ENCODE data around the gene CCER1.
"Not testable (repeated sequence)": the region's sequence is repeated elsewhere in the genome, so short reads cannot be mapped to it uniquely, and the experiment has no call there.

Gene CCER1

GRCh38 chr12:90985331-90985730 is 30.4 kb upstream of the CCER1 start:
- not testable (repeated sequence) for H3K27ac ChIP-seq (ENCODE audit: low read depth, low read length); H3K36me3 ChIP-seq (ENCODE audit: control insufficient read depth, insufficient read depth, low read length); H3K9ac ChIP-seq (ENCODE audit: low read length); H3K4me3 ChIP-seq (ENCODE audit: low read depth, low read length)
- Histone ChIP-seq H3K27me3 (ENCODE audit: control insufficient read depth, insufficient read depth, low read length) (peaks cover 50% of the 10 kb centered on the region), H3K4me1 (ENCODE audit: control insufficient read depth, insufficient read depth, low read length) (peaks cover 13% of the 10 kb centered on the region; the same call in 1 of the 2 replicates), H3K9me3 (ENCODE audit: control insufficient read depth, insufficient read depth, low read depth, low read length) (peaks cover 18% of the 10 kb centered on the region)

GRCh38 chr12:90984114-90984513 is 29.1 kb upstream of the CCER1 start:
- peaks cover 53% of the 10 kb centered on the region for H3K27me3 ChIP-seq (ENCODE audit: control insufficient read depth, insufficient read depth, low read length)
- H3K27ac ChIP-seq (ENCODE audit: low read depth, low read length) = no peak overlapping the region
- no peak overlapping the region for H3K4me3 ChIP-seq (ENCODE audit: low read depth, low read length)
- peaks cover 13% of the 10 kb centered on the region; the same call in 1 of the 2 replicates for H3K4me1 ChIP-seq (ENCODE audit: control insufficient read depth, insufficient read depth, low read length)
- H3K9me3 ChIP-seq (ENCODE audit: control insufficient read depth, insufficient read depth, low read depth, low read length) = peaks cover 18% of the 10 kb centered on the region
- no peak overlapping the region for H3K9ac ChIP-seq (ENCODE audit: low read length)
- no peaks in the 10 kb centered on the region for H3K36me3 ChIP-seq (ENCODE audit: control insufficient read depth, insufficient read depth, low read length)

GRCh38 chr12:90982170-90982569 is 27.2 kb upstream of the CCER1 start:
- no peaks in the 10 kb centered on the region for H3K36me3 ChIP-seq (ENCODE audit: control insufficient read depth, insufficient read depth, low read length)
- H3K27me3 ChIP-seq (ENCODE audit: control insufficient read depth, insufficient read depth, low read length) = peaks cover 53% of the 10 kb centered on the region
- no peak overlapping the region for H3K4me3 ChIP-seq (ENCODE audit: low read depth, low read length)
- peaks cover 13% of the 10 kb centered on the region; the same call in 1 of the 2 replicates for H3K4me1 ChIP-seq (ENCODE audit: control insufficient read depth, insufficient read depth, low read length)
- no peak overlapping the region for H3K27ac ChIP-seq (ENCODE audit: low read depth, low read length)
- no peak overlapping the region for H3K9ac ChIP-seq (ENCODE audit: low read length)
- peaks cover 12% of the 10 kb centered on the region for H3K9me3 ChIP-seq (ENCODE audit: control insufficient read depth, insufficient read depth, low read depth, low read length)

- Histone ChIP-seq H3K27me3 (ENCODE audit: control insufficient read depth, insufficient read depth, low read length) (peaks cover 35% of the 10 kb centered on the region), H3K9ac (ENCODE audit: low read length) (no peak overlapping the region), H3K4me1 (ENCODE audit: control insufficient read depth, insufficient read depth, low read length) (peaks cover 10% of the 10 kb centered on the region; the same call in 1 of the 2 replicates), H3K4me3 (ENCODE audit: low read depth, low read length) (no peak overlapping the region), H3K36me3 (ENCODE audit: control insufficient read depth, insufficient read depth, low read length) (no peaks in the 10 kb centered on the region), H3K27ac (ENCODE audit: low read depth, low read length) (no peak overlapping the region), H3K9me3 (ENCODE audit: control insufficient read depth, insufficient read depth, low read depth, low read length) (no peaks in the 10 kb centered on the region)
Measured at GRCh38 chr12:90979951-90980350, 25.0 kb upstream of the CCER1 start.

DNA sequence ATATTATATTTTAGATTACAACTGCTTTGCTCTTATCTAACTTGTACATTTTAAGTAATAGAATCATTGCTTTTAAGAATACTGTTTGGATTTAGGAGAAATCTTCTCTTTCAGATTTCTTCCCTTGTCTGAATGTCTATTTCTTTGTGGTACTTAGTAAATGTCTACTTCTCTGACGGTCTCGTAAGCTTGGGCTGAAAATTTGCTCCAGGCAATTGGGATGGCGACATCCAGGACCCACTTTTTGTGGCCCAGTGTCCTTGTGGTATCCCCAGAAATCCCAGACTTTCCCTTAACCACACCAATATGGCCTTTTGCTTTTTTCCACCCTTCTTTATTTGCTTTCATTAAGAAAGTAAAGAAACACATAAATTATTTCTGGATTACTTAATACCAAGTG is 24.0 kb upstream of the CCER1 start:
- H3K9ac ChIP-seq (ENCODE audit: low read length) = no peak overlapping the region

GRCh38 chr12:90978117-90978770 is 23.3 kb upstream of the CCER1 start:
- Histone ChIP-seq H3K4me1 (ENCODE audit: control insufficient read depth, insufficient read depth, low read length) (0 out of 2 replicates have a peak, but pooled peaks cover 4% of the 10 kb centered on the region), H3K9ac (ENCODE audit: low read length) (no peak overlapping the region), H3K36me3 (ENCODE audit: control insufficient read depth, insufficient read depth, low read length) (no peaks in the 10 kb centered on the region), H3K27ac (ENCODE audit: low read depth, low read length) (no peak overlapping the region), H3K4me3 (ENCODE audit: low read depth, low read length) (no peak overlapping the region), H3K27me3 (ENCODE audit: control insufficient read depth, insufficient read depth, low read length) (peaks cover 29% of the 10 kb centered on the region), H3K9me3 (ENCODE audit: control insufficient read depth, insufficient read depth, low read depth, low read length) (no peaks in the 10 kb centered on the region)

More for the DNA sequence above, 24.0 kb upstream of the CCER1 start:
- Histone ChIP-seq H3K27ac (ENCODE audit: low read depth, low read length) (no peak overlapping the region), H3K27me3 (ENCODE audit: control insufficient read depth, insufficient read depth, low read length) (peaks cover 33% of the 10 kb centered on the region), H3K4me1 (ENCODE audit: control insufficient read depth, insufficient read depth, low read length) (peaks cover 8% of the 10 kb centered on the region; the same call in 1 of the 2 replicates), H3K36me3 (ENCODE audit: control insufficient read depth, insufficient read depth, low read length) (no peaks in the 10 kb centered on the region), H3K4me3 (ENCODE audit: low read depth, low read length) (no peak overlapping the region), H3K9me3 (ENCODE audit: control insufficient read depth, insufficient read depth, low read depth, low read length) (no peaks in the 10 kb centered on the region)

DNA sequence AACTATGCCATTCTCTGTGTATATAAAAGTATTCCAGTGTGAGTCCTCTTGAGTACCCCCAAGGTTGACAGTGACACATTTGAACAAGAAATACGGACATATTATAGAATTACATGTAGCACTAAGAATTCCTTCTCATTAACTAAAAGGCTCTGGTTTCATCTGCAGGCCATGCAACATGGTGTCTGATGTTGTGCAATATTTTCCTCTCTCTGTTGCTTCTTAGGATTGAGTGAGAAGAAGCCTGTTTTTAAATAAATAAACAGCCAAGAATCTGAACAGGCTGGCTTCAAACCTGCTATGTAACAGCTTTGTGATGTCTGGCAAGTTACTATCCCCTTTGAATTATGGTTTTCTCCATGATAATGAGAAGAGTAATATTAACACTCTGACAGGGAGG is 22.2 kb upstream of the CCER1 start:
- Histone ChIP-seq H3K27ac (ENCODE audit: low read depth, low read length) (no peak overlapping the region), H3K4me3 (ENCODE audit: low read depth, low read length) (no peak overlapping the region), H3K27me3 (ENCODE audit: control insufficient read depth, insufficient read depth, low read length) (peaks cover 19% of the 10 kb centered on the region; the same call in 1 of the 2 replicates), H3K9ac (ENCODE audit: low read length) (no peak overlapping the region), H3K4me1 (ENCODE audit: control insufficient read depth, insufficient read depth, low read length) (0 out of 2 replicates have a peak, but pooled peaks cover 4% of the 10 kb centered on the region), H3K36me3 (ENCODE audit: control insufficient read depth, insufficient read depth, low read length) (no peaks in the 10 kb centered on the region), H3K9me3 (ENCODE audit: control insufficient read depth, insufficient read depth, low read depth, low read length) (no peaks in the 10 kb centered on the region)

DNA sequence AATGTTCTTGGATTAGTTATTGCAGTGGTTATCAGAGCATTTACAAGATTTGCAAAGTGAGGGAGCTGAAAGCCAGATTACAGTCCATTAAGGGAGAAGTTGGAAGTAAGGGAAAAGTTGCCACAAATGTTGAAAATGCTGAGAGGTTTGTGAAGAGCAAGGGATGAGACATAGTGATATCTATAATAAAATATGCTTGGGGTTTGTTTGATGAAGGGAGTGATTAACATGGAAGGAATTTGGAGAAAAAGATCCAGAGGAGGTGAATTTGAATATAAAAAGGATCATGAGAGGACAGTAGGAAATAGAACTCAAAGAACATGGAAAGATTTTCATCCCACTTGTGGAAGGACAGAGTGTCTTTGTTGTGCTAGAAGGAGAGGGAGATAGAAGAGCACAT is 19.3 kb upstream of the CCER1 start:
- Histone ChIP-seq H3K36me3 (ENCODE audit: control insufficient read depth, insufficient read depth, low read length) (no peaks in the 10 kb centered on the region), H3K4me1 (ENCODE audit: control insufficient read depth, insufficient read depth, low read length) (0 out of 2 replicates have a peak, but pooled peaks cover 4% of the 10 kb centered on the region), H3K4me3 (ENCODE audit: low read depth, low read length) (no peak overlapping the region), H3K9ac (ENCODE audit: low read length) (no peak overlapping the region), H3K27me3 (ENCODE audit: control insufficient read depth, insufficient read depth, low read length) (no peaks in the 10 kb centered on the region), H3K27ac (ENCODE audit: low read depth, low read length) (no peak overlapping the region), H3K9me3 (ENCODE audit: control insufficient read depth, insufficient read depth, low read depth, low read length) (no peaks in the 10 kb centered on the region)

- 0 out of 2 replicates have a peak, but pooled peaks cover 4% of the 10 kb centered on the region for H3K4me1 ChIP-seq (ENCODE audit: control insufficient read depth, insufficient read depth, low read length)
- no peaks in the 10 kb centered on the region for H3K27me3 ChIP-seq (ENCODE audit: control insufficient read depth, insufficient read depth, low read length)
- H3K36me3 ChIP-seq (ENCODE audit: control insufficient read depth, insufficient read depth, low read length) = no peaks in the 10 kb centered on the region
- no peak overlapping the region for H3K27ac ChIP-seq (ENCODE audit: low read depth, low read length)
- no peak overlapping the region for H3K9ac ChIP-seq (ENCODE audit: low read length)
- no peak overlapping the region for H3K4me3 ChIP-seq (ENCODE audit: low read depth, low read length)
- no peaks in the 10 kb centered on the region for H3K9me3 ChIP-seq (ENCODE audit: control insufficient read depth, insufficient read depth, low read depth, low read length)
Measured at GRCh38 chr12:90972226-90972625, 17.2 kb upstream of the CCER1 start.

GRCh38 chr12:90970911-90971310 is 15.9 kb upstream of the CCER1 start:
- Histone ChIP-seq H3K36me3 (ENCODE audit: control insufficient read depth, insufficient read depth, low read length) (no peaks in the 10 kb centered on the region), H3K27me3 (ENCODE audit: control insufficient read depth, insufficient read depth, low read length) (no peaks in the 10 kb centered on the region), H3K9me3 (ENCODE audit: control insufficient read depth, insufficient read depth, low read depth, low read length) (no peaks in the 10 kb centered on the region), H3K27ac (ENCODE audit: low read depth, low read length) (no peak overlapping the region), H3K9ac (ENCODE audit: low read length) (no peak overlapping the region), H3K4me3 (ENCODE audit: low read depth, low read length) (no peak overlapping the region), H3K4me1 (ENCODE audit: control insufficient read depth, insufficient read depth, low read length) (0 out of 2 replicates have a peak, but pooled peaks cover 4% of the 10 kb centered on the region)

- Histone ChIP-seq H3K36me3 (ENCODE audit: control insufficient read depth, insufficient read depth, low read length) (no peaks in the 10 kb centered on the region), H3K27me3 (ENCODE audit: control insufficient read depth, insufficient read depth, low read length) (no peaks in the 10 kb centered on the region), H3K9ac (ENCODE audit: low read length) (no peak overlapping the region), H3K4me3 (ENCODE audit: low read depth, low read length) (no peak overlapping the region), H3K27ac (ENCODE audit: low read depth, low read length) (no peak overlapping the region), H3K9me3 (ENCODE audit: control insufficient read depth, insufficient read depth, low read depth, low read length) (no peaks in the 10 kb centered on the region), H3K4me1 (ENCODE audit: control insufficient read depth, insufficient read depth, low read length) (0 out of 2 replicates have a peak, but pooled peaks cover 4% of the 10 kb centered on the region)
Measured at GRCh38 chr12:90970471-90970870, 15.5 kb upstream of the CCER1 start.
